Astrocyte (in vitro differentiated cells and primary cell): Measurements from ENCODE around the gene PREX1. TPM values are rescaled to one million over a fixed set of nuclear protein-coding genes. Genes with fewer than 3 reads are reported as not detected.

Experiments
- DNase-seq: peaks from one replicate; pipeline ENCODE4 v3.0.0-alpha.2; 2010; ENCODE audit warnings: low read depth
- FAIRE-seq: peaks from 2 replicates; lab custom pipeline; 2011; peaks lifted over from hg19 to GRCh38; lab: Jason Lieb, UNC
- H2AFZ ChIP-seq: 2 replicates; pipeline ENCODE4 v1.6.0; 2012; ENCODE audit warnings: low read depth, low read length, inconsistent platforms
- H3K27ac ChIP-seq: 2 replicates; pipeline ENCODE4 v1.5.1; 2011; ENCODE audit warnings: low read depth, low read length, inconsistent platforms
- H3K27me3 ChIP-seq: 2 replicates; pipeline ENCODE4 v1.6.0; 2011; ENCODE audit warnings: low read length, inconsistent platforms; ENCODE audit not compliant: insufficient read depth
- H3K36me3 ChIP-seq: 2 replicates; pipeline ENCODE4 v1.5.1; 2011; ENCODE audit warnings: low read length, inconsistent platforms; ENCODE audit not compliant: insufficient read depth
- H3K4me1 ChIP-seq: 2 replicates; pipeline ENCODE4 v1.5.1; 2011; ENCODE audit warnings: low read length, inconsistent platforms; ENCODE audit not compliant: insufficient read depth
- H3K4me2 ChIP-seq: 2 replicates; pipeline ENCODE4 v1.6.0; 2012; ENCODE audit warnings: low read length, inconsistent platforms
- H3K4me3 ChIP-seq: 2 replicates; pipeline ENCODE4 v1.5.1; 2011; ENCODE audit warnings: low read depth, mild to moderate bottlenecking, low read length, inconsistent platforms; ENCODE audit not compliant: insufficient read depth
- H3K79me2 ChIP-seq: 2 replicates; pipeline ENCODE4 v1.6.0; 2012; ENCODE audit warnings: mild to moderate bottlenecking, low read length, inconsistent platforms; ENCODE audit not compliant: insufficient read depth
- H3K9ac ChIP-seq: 2 replicates; pipeline ENCODE4 v1.6.0; 2012; ENCODE audit warnings: mild to moderate bottlenecking, low read length, inconsistent platforms
- H3K9me3 ChIP-seq: 2 replicates; pipeline ENCODE4 v1.5.1; 2012; ENCODE audit warnings: low read depth, mild to moderate bottlenecking, low read length, inconsistent platforms; ENCODE audit not compliant: insufficient read depth
- H4K20me1 ChIP-seq: 2 replicates; pipeline ENCODE4 v1.6.0; 2012; ENCODE audit warnings: low read length, inconsistent platforms; ENCODE audit not compliant: insufficient read depth
- H3K27ac Mint-ChIP-seq: one replicate; pipeline ENCODE4 v1.8.0; 2021; ENCODE audit warnings: mild to moderate bottlenecking, mixed read lengths; ENCODE audit not compliant: unreplicated experiment
- H3K27me3 Mint-ChIP-seq: one replicate; pipeline ENCODE4 v1.8.0; 2021; ENCODE audit warnings: low read depth, mixed read lengths; ENCODE audit not compliant: unreplicated experiment
- H3K36me3 Mint-ChIP-seq: one replicate; pipeline ENCODE4 v1.8.0; 2021; ENCODE audit warnings: low read depth, mixed read lengths; ENCODE audit not compliant: unreplicated experiment
- H3K4me1 Mint-ChIP-seq: one replicate; pipeline ENCODE4 v1.8.0; 2021; ENCODE audit warnings: low read depth, mixed read lengths; ENCODE audit not compliant: unreplicated experiment
- H3K4me3 Mint-ChIP-seq: one replicate; pipeline ENCODE4 v1.8.0; 2021; ENCODE audit warnings: mild to moderate bottlenecking, moderate library complexity, mixed read lengths; ENCODE audit not compliant: unreplicated experiment
- H3K9me3 Mint-ChIP-seq: one replicate; pipeline ENCODE4 v1.8.0; 2021; ENCODE audit warnings: mild to moderate bottlenecking, mixed read lengths; ENCODE audit not compliant: unreplicated experiment
- CTCF ChIP-seq: IDR thresholded peaks from 2 replicates; pipeline ENCODE4 v1.5.1; 2011; ENCODE audit warnings: low read depth, mild to moderate bottlenecking, inconsistent platforms, low read length, moderate library complexity; ENCODE audit not compliant: insufficient read depth
- EZH2 ChIP-seq: IDR thresholded peaks from 2 replicates; pipeline ENCODE4 v1.6.1; 2012; ENCODE audit warnings: mild to moderate bottlenecking, low read length, inconsistent platforms; ENCODE audit not compliant: insufficient read depth
- total RNA-seq: library from RNA; stranded (reverse); gene quantifications from 2 replicates; pipeline ENCODE4 v1.2.1, GENCODE V29; 2021

Gene PREX1
- total RNA-seq, 1 donor from 2014 or later: 3.5 TPM

- peaks cover 13% of the 10 kb centered on the region for H3K4me1 ChIP-seq
- no peak overlapping the region for H3K9ac ChIP-seq
- H3K9me3 Mint-ChIP-seq: no peaks in the 10 kb centered on the region
- no peaks in the 10 kb centered on the region for H3K79me2 ChIP-seq
- no peak overlapping the region for H3K4me3 Mint-ChIP-seq
- H3K4me2 ChIP-seq: no peak overlapping the region
- no peaks in the 10 kb centered on the region for H3K36me3 ChIP-seq
- H2AFZ ChIP-seq: no peak overlapping the region
- TF ChIP-seq EZH2 (no peak), CTCF (no peak)
- FAIRE-seq: no peak
- H3K9me3 ChIP-seq: no peaks in the 10 kb centered on the region
- no peak for DNase-seq
- peaks cover 4% of the 10 kb centered on the region for H4K20me1 ChIP-seq
- H3K4me3 ChIP-seq: no peak overlapping the region
- H3K4me1 Mint-ChIP-seq: peaks cover 8% of the 10 kb centered on the region
- no peak overlapping the region for H3K27ac ChIP-seq
- peaks cover 3% of the 10 kb centered on the region for H3K27me3 ChIP-seq
- no peaks in the 10 kb centered on the region for H3K36me3 Mint-ChIP-seq
- H3K27ac Mint-ChIP-seq: no peak overlapping the region
- H3K27me3 Mint-ChIP-seq: peaks cover 10% of the 10 kb centered on the region
Observed at GRCh38 chr20:48850977-48851299, 23.1 kb upstream of the PREX1 start.

- Mint-ChIP-seq H3K36me3 (no peaks in the 10 kb centered on the region), H3K4me3 (no peak overlapping the region), H3K27ac (no peak overlapping the region), H3K9me3 (no peaks in the 10 kb centered on the region), H3K27me3 (peaks cover 10% of the 10 kb centered on the region), H3K4me1 (peaks cover 8% of the 10 kb centered on the region)
- H2AFZ ChIP-seq: no peak overlapping the region
- no peaks in the 10 kb centered on the region for H3K36me3 ChIP-seq
- no peaks in the 10 kb centered on the region for H3K9me3 ChIP-seq
- DNase-seq (no peak), FAIRE-seq (no peak)
- H3K27me3 ChIP-seq: peaks cover 3% of the 10 kb centered on the region
- no peak overlapping the region for H3K27ac ChIP-seq
- peaks cover 4% of the 10 kb centered on the region for H4K20me1 ChIP-seq
- H3K4me2 ChIP-seq: no peak overlapping the region
- H3K4me1 ChIP-seq: peaks cover 13% of the 10 kb centered on the region
- H3K4me3 ChIP-seq: no peak overlapping the region
- H3K79me2 ChIP-seq: no peaks in the 10 kb centered on the region
- no peak overlapping the region for H3K9ac ChIP-seq
- TF ChIP-seq CTCF: no peak
- TF ChIP-seq EZH2: no peak
Observed at GRCh38 chr20:48850257-48850976, 22.6 kb upstream of the PREX1 start.

GRCh38 chr20:48849779-48850178 lies 22.0 kb upstream of the PREX1 start:
- no peak overlapping the region for H3K27ac ChIP-seq
- no peaks in the 10 kb centered on the region for H3K9me3 ChIP-seq
- Mint-ChIP-seq H3K27me3 (peaks cover 10% of the 10 kb centered on the region), H3K4me3 (no peak overlapping the region), H3K9me3 (no peaks in the 10 kb centered on the region), H3K4me1 (peaks cover 8% of the 10 kb centered on the region), H3K36me3 (no peaks in the 10 kb centered on the region), H3K27ac (no peak overlapping the region)
- H4K20me1 ChIP-seq: peaks cover 4% of the 10 kb centered on the region
- peaks cover 3% of the 10 kb centered on the region for H3K27me3 ChIP-seq
- no peak overlapping the region for H3K4me2 ChIP-seq
- TF ChIP-seq CTCF (no peak), EZH2 (no peak)
- H3K79me2 ChIP-seq: no peaks in the 10 kb centered on the region
- peaks cover 15% of the 10 kb centered on the region for H3K4me1 ChIP-seq
- DNase-seq: no peak
- no peak overlapping the region for H2AFZ ChIP-seq
- H3K9ac ChIP-seq: no peak overlapping the region
- no peaks in the 10 kb centered on the region for H3K36me3 ChIP-seq
- FAIRE-seq: no peak
- H3K4me3 ChIP-seq: no peak overlapping the region
